ENCODE results near the gene CHST10.

Gene CHST10

GRCh38 chr2:100411841-100412292, 5.6 kb downstream of the CHST10 start:
- peaks cover 4% of the 10 kb centered on the region for H3K36me3 Mint-ChIP-seq (ENCODE audit: insufficient read depth)
- no peak overlapping the region for H3K4me3 Mint-ChIP-seq
- ATAC-seq (replicated peaks; ENCODE audit: extremely low read depth, poor library complexity, severe bottlenecking) (no peak), DNase-seq (ENCODE audit: low spot score in 2 of 2) (no peak)
- peaks cover 28% of the 10 kb centered on the region for H3K4me1 Mint-ChIP-seq
- H3K9me3 Mint-ChIP-seq = no peaks in the 10 kb centered on the region
- H3K27me3 Mint-ChIP-seq = no peaks in the 10 kb centered on the region
- no peak overlapping the region for H3K27ac Mint-ChIP-seq (ENCODE audit: low read depth)

- Mint-ChIP-seq H3K9me3 (no peaks in the 10 kb centered on the region), H3K4me1 (peaks cover 11% of the 10 kb centered on the region), H3K27ac (ENCODE audit: low read depth) (no peak overlapping the region), H3K27me3 (no peaks in the 10 kb centered on the region), H3K4me3 (no peak overlapping the region), H3K36me3 (ENCODE audit: insufficient read depth) (peaks cover 7% of the 10 kb centered on the region)
- ATAC-seq (replicated peaks; ENCODE audit: extremely low read depth, poor library complexity, severe bottlenecking) (no peak), DNase-seq (ENCODE audit: low spot score in 2 of 2) (no peak)
These were observed 7.4 kb downstream of the CHST10 start for GRCh38 chr2:100409975-100410647.

- peaks cover 11% of the 10 kb centered on the region for H3K4me1 Mint-ChIP-seq
- ATAC-seq (replicated peaks; ENCODE audit: extremely low read depth, poor library complexity, severe bottlenecking) (no peak), DNase-seq (ENCODE audit: low spot score in 2 of 2) (no peak)
- no peaks in the 10 kb centered on the region for H3K27me3 Mint-ChIP-seq
- H3K9me3 Mint-ChIP-seq = no peaks in the 10 kb centered on the region
- H3K4me3 Mint-ChIP-seq = no peak overlapping the region
- no peak overlapping the region for H3K27ac Mint-ChIP-seq (ENCODE audit: low read depth)
- peaks cover 9% of the 10 kb centered on the region for H3K36me3 Mint-ChIP-seq (ENCODE audit: insufficient read depth)
These were observed 8.0 kb downstream of the CHST10 start for GRCh38 chr2:100409461-100409860.

GRCh38 chr2:100408941-100409340, 8.5 kb downstream of the CHST10 start:
- Mint-ChIP-seq H3K4me3 (no peak overlapping the region), H3K36me3 (ENCODE audit: insufficient read depth) (peaks cover 10% of the 10 kb centered on the region), H3K9me3 (no peaks in the 10 kb centered on the region), H3K27me3 (no peaks in the 10 kb centered on the region), H3K4me1 (peaks cover 11% of the 10 kb centered on the region), H3K27ac (ENCODE audit: low read depth) (no peak overlapping the region)
- no peak for ATAC-seq (replicated peaks; ENCODE audit: extremely low read depth, poor library complexity, severe bottlenecking)
- DNase-seq (ENCODE audit: low spot score in 2 of 2) = no peak

GRCh38 chr2:100408104-100408503, 9.4 kb downstream of the CHST10 start:
- Mint-ChIP-seq H3K36me3 (ENCODE audit: insufficient read depth) (peaks cover 7% of the 10 kb centered on the region), H3K4me1 (peaks cover 11% of the 10 kb centered on the region), H3K27ac (ENCODE audit: low read depth) (no peak overlapping the region), H3K9me3 (no peaks in the 10 kb centered on the region), H3K4me3 (no peak overlapping the region), H3K27me3 (no peaks in the 10 kb centered on the region)
- no peak for ATAC-seq (replicated peaks; ENCODE audit: extremely low read depth, poor library complexity, severe bottlenecking)
- no peak for DNase-seq (ENCODE audit: low spot score in 2 of 2)

- no peak overlapping the region for H3K27ac Mint-ChIP-seq (ENCODE audit: low read depth)
- no peak overlapping the region for H3K4me3 Mint-ChIP-seq
- ATAC-seq (replicated peaks; ENCODE audit: extremely low read depth, poor library complexity, severe bottlenecking) (no peak), DNase-seq (ENCODE audit: low spot score in 2 of 2) (no peak)
- no peaks in the 10 kb centered on the region for H3K27me3 Mint-ChIP-seq
- H3K9me3 Mint-ChIP-seq = no peaks in the 10 kb centered on the region
- peaks cover 7% of the 10 kb centered on the region for H3K36me3 Mint-ChIP-seq (ENCODE audit: insufficient read depth)
- H3K4me1 Mint-ChIP-seq = peaks cover 11% of the 10 kb centered on the region
These were observed 9.9 kb downstream of the CHST10 start for GRCh38 chr2:100407563-100407962.

GRCh38 chr2:100407073-100407472, 10.4 kb downstream of the CHST10 start:
- ATAC-seq (replicated peaks; ENCODE audit: extremely low read depth, poor library complexity, severe bottlenecking) = no peak
- no peak for DNase-seq (ENCODE audit: low spot score in 2 of 2)
- peaks cover 11% of the 10 kb centered on the region for H3K4me1 Mint-ChIP-seq
- no peaks in the 10 kb centered on the region for H3K27me3 Mint-ChIP-seq
- peaks cover 7% of the 10 kb centered on the region for H3K36me3 Mint-ChIP-seq (ENCODE audit: insufficient read depth)
- H3K4me3 Mint-ChIP-seq = no peak overlapping the region
- no peaks in the 10 kb centered on the region for H3K9me3 Mint-ChIP-seq
- no peak overlapping the region for H3K27ac Mint-ChIP-seq (ENCODE audit: low read depth)

GRCh38 chr2:100406120-100406508, 11.4 kb downstream of the CHST10 start:
- Mint-ChIP-seq H3K4me1 (peaks cover 5% of the 10 kb centered on the region), H3K27ac (ENCODE audit: low read depth) (no peak overlapping the region), H3K9me3 (no peaks in the 10 kb centered on the region), H3K27me3 (no peaks in the 10 kb centered on the region), H3K36me3 (ENCODE audit: insufficient read depth) (peaks cover 7% of the 10 kb centered on the region), H3K4me3 (no peak overlapping the region)
- ATAC-seq (replicated peaks; ENCODE audit: extremely low read depth, poor library complexity, severe bottlenecking) = no peak
- DNase-seq (ENCODE audit: low spot score in 2 of 2) = no peak

GRCh38 chr2:100405403-100406119, 11.9 kb downstream of the CHST10 start:
- no peaks in the 10 kb centered on the region for H3K27me3 Mint-ChIP-seq
- ATAC-seq (replicated peaks; ENCODE audit: extremely low read depth, poor library complexity, severe bottlenecking) (no peak), DNase-seq (ENCODE audit: low spot score in 2 of 2) (no peak)
- H3K4me3 Mint-ChIP-seq = no peak overlapping the region
- H3K36me3 Mint-ChIP-seq (ENCODE audit: insufficient read depth) = peaks cover 7% of the 10 kb centered on the region
- H3K4me1 Mint-ChIP-seq = peaks cover 5% of the 10 kb centered on the region
- no peaks in the 10 kb centered on the region for H3K9me3 Mint-ChIP-seq
- no peak overlapping the region for H3K27ac Mint-ChIP-seq (ENCODE audit: low read depth)

- no peak for DNase-seq (ENCODE audit: low spot score in 2 of 2)
- ATAC-seq (replicated peaks; ENCODE audit: extremely low read depth, poor library complexity, severe bottlenecking) = no peak
These were observed 13.1 kb downstream of the CHST10 start for GRCh38 chr2:100404411-100404810.

GRCh38 chr2:100403722-100404121, 13.7 kb downstream of the CHST10 start:
- Mint-ChIP-seq H3K27me3 (no peaks in the 10 kb centered on the region), H3K4me3 (no peak overlapping the region), H3K9me3 (no peaks in the 10 kb centered on the region), H3K36me3 (ENCODE audit: insufficient read depth) (peaks cover 7% of the 10 kb centered on the region), H3K27ac (ENCODE audit: low read depth) (no peak overlapping the region), H3K4me1 (peaks cover 5% of the 10 kb centered on the region)
- ATAC-seq (replicated peaks; ENCODE audit: extremely low read depth, poor library complexity, severe bottlenecking) (no peak), DNase-seq (ENCODE audit: low spot score in 2 of 2) (no peak)

More at GRCh38 chr2:100404411-100404810, 13.1 kb downstream of the CHST10 start:
- no peaks in the 10 kb centered on the region for H3K9me3 Mint-ChIP-seq
- H3K4me1 Mint-ChIP-seq = peaks cover 5% of the 10 kb centered on the region
- H3K4me3 Mint-ChIP-seq = no peak overlapping the region
- H3K27ac Mint-ChIP-seq (ENCODE audit: low read depth) = no peak overlapping the region
- no peaks in the 10 kb centered on the region for H3K27me3 Mint-ChIP-seq
- H3K36me3 Mint-ChIP-seq (ENCODE audit: insufficient read depth) = peaks cover 7% of the 10 kb centered on the region

GRCh38 chr2:100401268-100401667, 16.2 kb downstream of the CHST10 start:
- Mint-ChIP-seq H3K36me3 (ENCODE audit: insufficient read depth) (peaks cover 5% of the 10 kb centered on the region), H3K4me3 (no peak overlapping the region), H3K27ac (ENCODE audit: low read depth) (no peak overlapping the region), H3K9me3 (no peaks in the 10 kb centered on the region), H3K4me1 (peaks cover 5% of the 10 kb centered on the region), H3K27me3 (no peaks in the 10 kb centered on the region)
- ATAC-seq (replicated peaks; ENCODE audit: extremely low read depth, poor library complexity, severe bottlenecking) (no peak), DNase-seq (ENCODE audit: low spot score in 2 of 2) (no peak)

GRCh38 chr2:100399714-100400113, 17.8 kb downstream of the CHST10 start:
- peaks cover 3% of the 10 kb centered on the region for H3K36me3 Mint-ChIP-seq (ENCODE audit: insufficient read depth)
- ATAC-seq (replicated peaks; ENCODE audit: extremely low read depth, poor library complexity, severe bottlenecking) (no peak), DNase-seq (ENCODE audit: low spot score in 2 of 2) (no peak)
- no peak overlapping the region for H3K27ac Mint-ChIP-seq (ENCODE audit: low read depth)
- H3K4me1 Mint-ChIP-seq = peaks cover 5% of the 10 kb centered on the region
- H3K4me3 Mint-ChIP-seq = no peak overlapping the region
- H3K9me3 Mint-ChIP-seq = no peaks in the 10 kb centered on the region
- no peaks in the 10 kb centered on the region for H3K27me3 Mint-ChIP-seq
